DOHH2 (cell line): ENCODE data around the gene RMDN2.

Source experiments
- CTCF ChIP-seq: fragments of 200-600 bp; sonication (generic); IDR thresholded peaks from one replicate; pipeline ENCODE4 v1.5.1; 2014; ENCODE audit warnings: antibody characterized with exemption, mild to moderate bottlenecking, low read depth, low read length; ENCODE audit not compliant: poor library complexity, severe bottlenecking
- EZH2phosphoT487 ChIP-seq: fragments of 200-600 bp; sonication (generic); IDR thresholded peaks from 2 replicates; pipeline ENCODE4 v1.6.1; 2017; ENCODE audit warnings: borderline replicate concordance, mild to moderate bottlenecking, antibody characterized with exemption, low read length, moderate library complexity, mixed read lengths

GRCh38 chr2:37902991-37903390 lies 22.1 kb upstream of the RMDN2 start:
- TF ChIP-seq CTCF, result no peak
- TF ChIP-seq EZH2phosphoT487, result no peak
